NCI-H526 (cell line): ENCODE data around the gene RAET1L.
A peak's percentile ranks its signal among the peaks of the same experiment; 100 is the strongest.
"Not testable (repeated sequence)": the region's sequence is repeated elsewhere in the genome, so short reads cannot be mapped to it uniquely, and the experiment has no call there.

ENCODE experiments used
- DNase-seq, 2 experiments: peaks; one replicate each; lab custom pipeline; 2025; lab: John Stamatoyannopoulos, UW

RAET1L gene, protein sequence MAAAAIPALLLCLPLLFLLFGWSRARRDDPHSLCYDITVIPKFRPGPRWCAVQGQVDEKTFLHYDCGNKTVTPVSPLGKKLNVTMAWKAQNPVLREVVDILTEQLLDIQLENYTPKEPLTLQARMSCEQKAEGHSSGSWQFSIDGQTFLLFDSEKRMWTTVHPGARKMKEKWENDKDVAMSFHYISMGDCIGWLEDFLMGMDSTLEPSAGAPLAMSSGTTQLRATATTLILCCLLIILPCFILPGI

DNA sequence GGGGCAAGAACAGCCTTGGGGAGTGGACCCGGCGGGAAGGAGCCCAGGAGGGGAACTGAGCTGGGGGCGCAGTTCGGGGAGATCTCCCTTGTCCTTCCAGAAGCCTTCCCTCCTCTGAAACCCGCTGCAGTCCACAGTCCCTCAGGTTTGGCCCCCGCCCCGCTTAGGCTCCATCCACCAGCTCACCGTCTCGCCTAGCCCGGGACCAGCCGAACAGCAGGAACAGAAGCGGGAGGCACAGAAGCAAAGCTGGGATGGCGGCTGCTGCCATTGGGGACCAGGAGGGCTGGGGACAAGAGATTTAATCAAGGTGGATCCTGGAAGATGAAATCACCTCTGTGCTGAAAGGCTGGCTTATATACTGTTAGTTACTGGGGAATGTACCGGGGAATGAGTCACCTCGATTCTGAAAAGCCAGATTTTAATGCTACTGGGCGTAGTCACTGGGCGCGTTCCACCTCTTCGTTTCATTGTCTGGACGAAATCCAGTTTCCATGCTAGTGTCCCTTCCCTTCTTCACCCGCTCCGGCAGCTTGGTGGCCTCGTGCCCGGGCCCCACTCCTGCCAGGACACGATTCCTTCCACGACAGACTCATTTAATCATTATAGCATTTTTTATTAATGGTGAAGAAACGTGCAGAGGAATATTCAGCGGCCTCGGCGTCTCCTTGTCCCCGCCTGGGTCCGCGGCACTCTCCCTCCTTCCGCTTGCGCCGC, at the start of gene RAET1L:
TSS of gene RAET1L (minus strand) at position 332 of the 717 bp plus-strand sequence. CDS start at position 271, 61 bp downstream.
- no peak for DNase-seq

DNA sequence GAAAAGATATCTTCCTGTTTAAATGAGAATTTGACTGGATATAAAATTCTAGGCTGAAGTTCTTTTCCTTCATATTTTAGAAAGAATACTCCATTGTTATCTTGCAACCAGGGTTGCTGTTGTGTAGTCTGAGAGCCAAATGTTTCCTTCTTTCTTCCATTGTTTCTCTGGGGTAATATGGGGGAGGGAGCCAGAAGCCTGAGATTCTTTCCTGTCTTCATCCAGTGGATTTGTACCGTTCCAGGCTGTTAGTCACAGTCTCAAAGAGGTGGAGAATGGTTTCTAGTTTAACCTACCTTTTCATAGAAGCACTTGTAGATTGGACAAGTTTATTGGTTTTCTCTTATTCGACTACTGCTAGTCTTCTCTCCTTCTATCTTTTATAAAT, 49.7 kb upstream of the RAET1L start:
- DNase-seq: no peak

- DNase-seq: not testable (repeated sequence)
These were observed 49.2 kb upstream of the RAET1L start for GRCh38 chr6:150074396-150075033.

GRCh38 chr6:150072201-150072600, 46.9 kb upstream of the RAET1L start:
- peak in 1 of 2 experiments; percentile 19 for DNase-seq

GRCh38 chr6:150070236-150070818, 45.0 kb upstream of the RAET1L start:
- no peak for DNase-seq

GRCh38 chr6:150069706-150070105, 44.4 kb upstream of the RAET1L start:
- DNase-seq: peak; percentile 55 to 75

DNA sequence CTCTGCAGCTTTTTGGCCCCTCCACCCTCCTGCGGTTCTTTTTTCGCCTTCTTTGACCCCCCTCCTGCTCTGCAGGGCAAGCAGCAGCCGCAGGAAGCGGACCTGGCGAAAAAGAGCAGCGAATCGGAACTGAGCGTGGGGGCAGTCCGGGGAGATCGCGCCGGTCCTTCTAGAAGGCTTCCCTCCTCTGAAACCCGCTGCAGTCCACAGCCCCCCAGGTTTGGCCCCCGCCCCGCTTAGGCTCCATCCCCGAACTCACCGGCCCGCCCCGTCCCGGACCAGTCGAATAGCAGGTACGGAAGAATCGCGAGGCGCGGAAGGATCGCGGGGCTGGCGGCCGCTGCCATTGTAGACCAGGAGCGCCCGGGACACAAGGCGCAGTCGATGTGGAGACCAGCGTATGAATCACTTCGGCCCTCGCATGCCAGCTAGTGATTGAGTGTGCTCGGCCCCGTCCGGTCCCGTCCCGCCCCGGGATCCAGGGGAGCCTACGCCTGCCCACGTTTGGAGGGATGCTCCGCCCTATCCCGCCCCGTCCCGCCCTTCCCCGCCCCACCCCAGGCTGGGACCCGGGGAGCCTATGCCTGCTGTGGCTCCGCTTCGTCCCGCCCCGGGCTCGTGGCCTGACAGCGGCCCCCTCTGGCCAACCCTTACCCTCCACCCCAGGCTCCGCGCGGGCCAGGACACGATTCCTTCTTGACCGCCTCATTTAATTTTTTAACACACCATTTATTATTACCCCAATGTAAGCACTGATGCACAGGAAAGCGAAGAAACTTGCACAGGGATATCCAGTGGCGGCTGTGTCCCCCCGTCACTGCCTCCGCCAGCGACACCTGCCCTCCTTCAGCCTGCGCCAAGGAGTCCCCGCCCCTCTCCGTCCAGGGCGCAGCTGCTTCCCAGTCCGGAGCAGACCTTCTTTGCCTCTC, 43.7 kb upstream of the RAET1L start, which contains the start of gene ULBP3:
TSS of gene ULBP3 (minus strand) at position 402 of the 929 bp plus-strand sequence. CDS start at position 347, 55 bp downstream.
- peak; percentile 79 to 93 for DNase-seq

GRCh38 chr6:150068151-150068550, 42.8 kb upstream of the RAET1L start:
- DNase-seq: no peak

- DNase-seq: no peak
These were observed 39.8 kb upstream of the RAET1L start for GRCh38 chr6:150065083-150065482.

- no peak for DNase-seq
These were observed 38.3 kb upstream of the RAET1L start for GRCh38 chr6:150063640-150064039.

DNA sequence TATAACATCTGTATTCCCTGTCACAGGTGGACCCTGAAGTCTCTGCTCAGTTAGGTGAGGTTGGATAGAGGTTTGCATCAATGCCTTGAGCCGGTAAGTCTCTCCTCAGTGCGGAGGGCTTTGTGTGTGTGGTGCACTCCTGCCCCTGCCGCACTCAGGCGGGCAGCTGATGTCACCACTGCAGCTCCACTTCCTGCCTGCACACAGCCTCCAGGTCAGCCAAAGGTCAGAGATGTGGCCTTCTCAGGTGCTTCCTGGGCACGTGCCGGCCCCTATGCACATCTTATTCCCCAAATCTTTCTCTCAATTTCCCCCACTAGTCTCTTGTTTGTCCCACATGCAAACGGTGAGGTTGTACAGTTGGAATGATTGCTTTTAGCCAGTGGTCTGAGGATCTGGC, 34.6 kb upstream of the RAET1L start:
- not testable (repeated sequence) for DNase-seq

GRCh38 chr6:150058986-150059385, 33.7 kb upstream of the RAET1L start:
- no peak for DNase-seq

- DNase-seq: no peak
These were observed 33.0 kb upstream of the RAET1L start for GRCh38 chr6:150058231-150058792.

DNA sequence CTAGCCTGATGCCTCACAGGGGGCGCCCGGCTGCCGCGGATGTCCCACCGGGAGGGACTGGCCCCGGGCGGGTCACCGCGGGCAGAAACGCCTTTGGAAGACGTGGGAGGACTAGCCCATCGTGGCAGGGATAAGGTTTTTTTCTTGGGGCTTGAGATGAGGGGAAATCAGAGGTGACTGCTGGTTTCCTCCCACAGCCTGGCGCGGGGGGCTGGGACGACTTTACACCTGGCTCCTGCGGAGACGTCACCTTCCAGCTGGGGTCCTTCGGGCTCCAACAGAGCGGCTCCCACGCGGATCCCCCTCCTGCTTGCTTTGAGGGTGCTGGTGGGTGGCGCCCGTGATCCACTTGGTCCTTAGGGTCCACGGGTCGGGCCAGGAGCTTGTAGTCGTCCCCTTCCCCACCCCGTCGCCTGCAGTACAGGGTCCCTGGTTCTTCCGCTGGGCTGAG, 32.2 kb upstream of the RAET1L start:
- DNase-seq: no peak

- no peak for DNase-seq
These were observed 31.6 kb upstream of the RAET1L start for GRCh38 chr6:150056916-150057315.

DNA sequence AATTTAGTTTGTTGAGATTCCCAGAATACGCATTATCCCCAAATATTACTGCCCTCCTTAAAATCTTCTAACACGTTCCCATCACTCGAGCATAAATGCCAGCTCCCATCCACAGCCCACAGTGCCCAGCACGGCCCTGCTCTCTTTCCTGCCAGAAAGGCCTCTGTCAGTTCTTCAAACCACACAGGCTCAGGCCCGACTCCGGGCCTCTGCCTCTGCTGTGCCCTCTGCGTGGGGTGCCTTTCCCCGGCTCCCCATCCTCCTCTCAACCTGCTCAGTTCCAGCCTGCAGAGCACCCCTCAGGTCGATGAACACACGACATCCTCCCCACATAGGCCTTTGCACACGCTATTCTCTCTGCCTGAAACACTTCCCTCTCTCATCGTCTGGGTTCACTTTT, 30.8 kb upstream of the RAET1L start:
- no peak for DNase-seq

- DNase-seq: no peak
These were observed 29.8 kb upstream of the RAET1L start for GRCh38 chr6:150055131-150055530.

GRCh38 chr6:150053450-150053849, 28.1 kb upstream of the RAET1L start:
- no peak for DNase-seq

- no peak for DNase-seq
These were observed 25.5 kb upstream of the RAET1L start for GRCh38 chr6:150050846-150051245.

DNA sequence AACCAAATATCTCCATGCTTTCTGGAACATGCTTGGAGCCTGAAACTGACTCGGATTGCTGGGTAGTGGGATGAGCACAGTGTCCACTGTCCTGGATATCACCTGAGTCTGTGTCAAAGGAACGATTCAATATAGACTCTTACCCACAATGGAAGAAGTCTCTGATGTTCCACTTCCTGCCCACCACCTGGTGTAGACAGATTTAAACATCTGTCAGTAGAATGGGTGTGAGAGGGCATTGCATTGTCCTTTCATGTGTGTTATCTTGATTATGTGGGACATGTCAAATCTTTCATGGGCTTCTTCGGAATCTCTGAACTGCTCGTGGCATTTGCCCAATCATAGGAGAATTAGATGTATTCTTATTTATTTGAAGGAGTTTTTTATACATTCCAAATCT, 22.8 kb upstream of the RAET1L start:
- no peak for DNase-seq

GRCh38 chr6:150046943-150047342, 21.6 kb upstream of the RAET1L start:
- DNase-seq: no peak
